A549 treated with CORT108297 at 1 μM for 4 hours (cell line): Measurements from ENCODE around the gene LGI4. TPM values are rescaled to one million over a fixed set of nuclear protein-coding genes. Genes with fewer than 3 reads are reported as not detected.

Experiments used
- total RNA-seq: library from RNA; stranded (reverse); fragments of 200-300 nt; extraction: Qiagen RNA extraction; gene quantifications from 5 replicates; pipeline ENCODE4 v1.2.3, GENCODE V29; 2022

LGI4 gene
- 0.08 to 0.22 TPM (median 0.16 TPM) in 5 replicates for total RNA-seq

DNA sequence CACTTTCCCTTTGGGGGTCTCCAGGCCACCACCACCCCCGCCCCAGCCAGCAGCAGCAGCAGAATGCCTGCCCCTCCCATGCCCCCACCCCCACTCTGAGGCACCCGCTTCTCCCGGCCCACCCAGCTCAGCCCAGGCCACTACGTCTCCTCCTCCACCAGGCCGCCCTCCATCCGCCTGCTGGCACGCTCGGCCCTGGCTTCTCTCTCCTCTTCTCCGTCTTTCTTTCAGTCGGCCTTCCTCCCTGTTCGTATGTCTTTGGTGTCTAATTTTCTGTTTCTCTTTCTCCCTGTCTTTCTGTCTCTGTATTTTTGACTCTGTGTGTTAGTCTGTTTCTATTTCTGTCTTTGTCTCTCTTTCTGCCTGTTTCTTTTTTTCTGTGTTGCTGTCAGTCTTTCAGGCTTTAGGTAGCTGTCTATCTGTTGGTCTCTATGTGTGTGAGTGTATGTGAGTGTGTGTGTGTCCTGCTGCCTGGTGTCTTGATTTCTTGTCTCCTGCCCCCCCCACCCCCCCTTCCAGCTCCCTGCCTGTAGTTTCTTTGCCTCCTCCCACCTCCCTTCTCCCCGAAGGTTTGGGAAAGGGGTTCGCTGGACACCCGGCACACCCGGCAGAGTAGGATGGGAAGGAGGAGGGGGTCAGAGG lies at the start of gene LGI4:
TSS of gene LGI4 (minus strand) at position 459 of the 642 bp plus-strand sequence. CDS start at position 80, 379 bp downstream.

DNA sequence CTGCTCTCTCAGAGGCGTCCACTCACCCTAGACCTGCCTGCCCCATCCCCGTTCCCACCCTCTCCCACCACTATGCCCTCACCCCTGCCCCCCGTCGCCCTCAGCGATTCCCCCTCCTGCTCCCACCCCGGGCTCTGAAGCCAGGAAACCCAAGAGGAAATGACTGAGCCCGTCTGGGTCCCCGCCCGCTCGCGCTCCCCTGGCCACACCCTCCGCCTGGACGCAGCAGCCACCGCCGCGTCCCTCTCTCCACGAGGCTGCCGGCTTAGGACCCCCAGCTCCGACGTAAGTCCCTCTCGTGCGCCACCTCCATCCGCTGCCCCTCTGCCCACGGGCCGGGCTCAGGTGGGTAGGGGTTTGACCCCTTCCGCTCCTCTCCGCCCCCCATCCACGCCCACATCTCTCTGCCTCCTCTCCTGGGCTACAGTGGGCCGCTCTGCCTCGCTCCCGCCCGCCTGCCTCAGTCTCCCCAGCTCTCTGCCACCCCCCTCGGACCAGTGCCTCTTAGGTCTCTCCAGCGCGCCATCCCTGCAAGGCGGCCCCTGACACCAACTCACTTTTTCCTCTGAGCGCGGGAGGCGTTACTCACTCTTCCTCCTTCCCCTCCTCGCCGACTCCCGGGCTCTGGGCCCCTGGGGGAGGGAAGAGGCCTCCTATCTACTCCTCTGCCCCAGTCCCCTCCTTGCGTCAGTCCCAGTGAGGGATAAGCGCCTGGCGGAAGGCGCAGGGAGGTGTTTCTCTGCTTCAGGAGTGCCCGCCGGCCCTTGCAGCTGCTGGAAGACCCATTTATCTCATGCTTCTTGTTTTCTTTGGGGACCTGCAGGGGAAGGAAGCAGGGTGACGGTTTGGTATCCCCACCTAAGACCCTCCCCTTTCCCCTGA lies 19.9 kb upstream of the LGI4 start, which contains the start of gene FXYD5:
TSS of gene FXYD5 (plus strand) at position 211 of the 882 bp plus-strand sequence. CDS start 816 bp downstream, outside the sequence.

DNA sequence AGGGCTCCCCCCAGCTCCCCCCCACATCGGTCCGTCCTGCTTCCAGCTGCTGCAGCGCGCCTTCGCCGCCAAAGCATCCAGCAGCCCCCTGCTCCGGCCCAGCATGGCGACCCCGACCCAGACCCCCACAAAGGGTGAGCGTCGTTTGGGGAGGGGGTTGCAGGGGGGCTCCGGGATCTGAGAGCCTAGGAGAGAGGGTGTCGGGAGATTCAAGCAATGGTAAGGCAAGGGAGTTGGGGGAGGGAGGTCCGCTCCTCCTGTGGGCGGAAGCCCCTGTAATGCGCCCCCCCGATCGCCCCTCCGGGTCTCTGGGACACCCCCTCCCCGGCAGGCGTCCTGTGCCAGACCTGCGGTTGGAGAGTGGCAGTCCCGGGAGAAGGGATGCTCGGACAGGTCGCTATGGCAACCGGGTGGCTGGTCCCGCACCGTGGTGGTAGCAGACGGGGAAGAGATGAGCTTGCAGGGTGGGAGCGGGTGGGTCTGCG lies 8.4 kb upstream of the LGI4 start, which contains the start of gene FXYD7:
TSS of gene FXYD7 (plus strand) at position 25 of the 485 bp plus-strand sequence. CDS start at position 104, 79 bp downstream.

DNA sequence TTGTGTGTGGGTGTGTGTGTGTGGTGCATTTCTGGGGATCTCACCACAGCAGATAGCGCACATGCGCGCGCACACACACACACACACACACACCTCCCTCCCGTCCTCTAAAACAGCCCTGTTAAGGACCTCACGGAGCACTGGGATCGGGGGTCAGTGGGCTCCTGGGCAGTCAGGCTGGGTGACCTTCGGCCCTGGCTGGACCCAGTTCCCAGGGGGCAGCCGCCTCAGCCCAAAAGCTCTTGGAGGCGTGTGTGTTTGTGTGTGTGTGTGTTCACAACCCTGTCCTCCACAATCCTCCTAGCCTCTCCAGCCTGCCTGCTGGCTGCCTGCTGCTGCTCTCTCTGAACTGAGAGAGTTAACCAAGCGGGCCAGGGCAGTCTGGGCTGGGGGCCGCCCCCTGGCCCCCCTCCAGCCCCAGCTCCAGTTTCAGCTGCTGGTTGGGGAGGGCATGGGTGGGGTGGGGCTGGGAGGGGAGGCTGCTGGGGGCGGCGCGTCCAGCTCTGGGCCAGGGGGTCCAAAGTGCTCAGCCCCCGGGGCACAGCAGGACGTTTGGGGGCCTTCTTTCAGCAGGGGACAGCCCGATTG lies 3.5 kb upstream of the LGI4 start, which contains the start of gene FXYD1:
TSS of gene FXYD1 (plus strand) at position 520 of the 588 bp plus-strand sequence. CDS start 1,256 bp downstream, outside the sequence.

DNA sequence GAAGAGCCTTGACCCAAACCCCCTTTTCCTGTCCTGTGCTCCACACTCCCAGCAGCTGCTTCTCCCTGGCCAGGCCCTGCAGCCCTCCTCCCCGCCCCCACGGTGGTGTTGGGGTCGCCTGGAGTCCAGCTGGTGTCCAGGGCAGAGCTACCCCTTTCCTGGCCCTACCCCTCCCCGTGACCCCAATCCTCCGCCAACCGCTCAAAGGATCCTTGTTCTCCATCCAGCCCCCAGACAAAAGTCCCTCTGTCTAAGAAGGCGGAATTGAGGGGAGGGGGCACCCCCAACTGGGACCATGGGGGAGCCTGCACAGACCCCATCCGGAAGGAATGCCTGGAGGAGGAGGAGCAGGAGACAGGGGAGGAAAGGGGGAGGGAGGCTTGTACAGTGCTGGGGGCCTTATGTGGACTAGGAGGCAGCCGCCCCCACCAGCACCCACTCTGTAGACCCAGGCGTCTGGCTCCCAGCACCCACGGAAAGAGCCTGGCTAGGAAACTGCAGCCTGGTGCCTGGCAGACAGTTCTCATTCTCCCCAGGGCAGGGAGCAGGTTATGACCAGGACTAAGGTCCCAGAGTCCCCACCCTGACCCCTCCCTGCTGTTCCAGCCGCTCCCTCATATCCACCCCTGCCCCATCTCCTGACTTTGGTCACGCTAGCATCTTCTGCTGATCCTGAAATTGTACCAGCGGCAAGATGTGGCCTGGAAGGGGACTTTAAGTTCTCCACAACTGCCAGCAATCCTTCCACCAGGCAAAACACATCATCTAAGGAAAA lies 19.5 kb downstream of the LGI4 start, which contains the start of gene FXYD3:
TSS of gene FXYD3 (plus strand) at position 647 of the 775 bp plus-strand sequence. CDS start 3,554 bp downstream, outside the sequence.

Other genes with a start within 250 kb of the LGI4 start
- 4.7 to 6.2 TPM (median 5.1 TPM) in 5 replicates for gene ZNF30, start 208.2 kb downstream of the LGI4 start, total RNA-seq
- 1.6 to 2.2 TPM (median 1.9 TPM) in 5 replicates for gene ZNF792, start 170.8 kb downstream of the LGI4 start, total RNA-seq
- gene GRAMD1A, start 134.7 kb downstream of the LGI4 start, total RNA-seq, result 113 to 159 TPM (median 150 TPM) in 5 replicates
- 13.1 to 20.9 TPM (median 19.9 TPM) in 5 replicates for gene SCN1B, start 104.6 kb downstream of the LGI4 start, total RNA-seq
- gene HPN, start 93.3 kb downstream of the LGI4 start, total RNA-seq, result 0.05 to 0.09 TPM (median 0.07 TPM) in 5 replicates
- gene FXYD3, start 19.2 kb downstream of the LGI4 start, total RNA-seq, result 0.10 to 0.24 TPM (median 0.12 TPM) in 4 of 5 replicates, not detected in the other
- gene FXYD1, start 3.8 kb upstream of the LGI4 start, total RNA-seq, result 0.08 to 0.45 TPM (median 0.30 TPM) in 5 replicates
- gene FXYD7, start 8.2 kb upstream of the LGI4 start, total RNA-seq, result 0.12 to 0.42 TPM (median 0.23 TPM) in 4 of 5 replicates, not detected in the other
- 199 to 233 TPM (median 227 TPM) in 5 replicates for gene FXYD5, start 19.7 kb upstream of the LGI4 start, total RNA-seq
- gene FAM187B, start 93.7 kb upstream of the LGI4 start, total RNA-seq, result not detected in 5 replicates
- 7.1 to 11.5 TPM (median 10.2 TPM) in 5 replicates for gene LSR, start 113.9 kb upstream of the LGI4 start, total RNA-seq
- 112 to 163 TPM (median 159 TPM) in 5 replicates for gene USF2, start 133.9 kb upstream of the LGI4 start, total RNA-seq
- gene HAMP, start 147.5 kb upstream of the LGI4 start, total RNA-seq, result 0.24 TPM in 1 of 5 replicates, not detected in the others
- gene MAG, start 157.1 kb upstream of the LGI4 start, total RNA-seq, result 0.12 TPM in 1 of 5 replicates, not detected in the others
- 0.92 to 1.4 TPM (median 0.99 TPM) in 5 replicates for gene CD22, start 194.1 kb upstream of the LGI4 start, total RNA-seq
- 0.05 TPM in 1 of 5 replicates, not detected in the others for gene FFAR1, start 212.8 kb upstream of the LGI4 start, total RNA-seq
- not detected in 5 replicates for gene FFAR3, start 223.4 kb upstream of the LGI4 start, total RNA-seq
- not detected in 5 replicates for gene GPR42, start 236.0 kb upstream of the LGI4 start, total RNA-seq